Spleen (tissue), 11 donors: Measurements from ENCODE around the gene TMEM269. TPM values are rescaled to one million over a fixed set of nuclear protein-coding genes. Genes with fewer than 3 reads are reported as not detected.

Experiments
- DNase-seq: peaks from one replicate; pipeline ENCODE4 v3.0.0-alpha.2; 2020
- H3K27ac ChIP-seq, 8 donors: fragments of 200-600 bp; sonication (generic) in 7 of 8; 1 replicate in 4 of 8; 2 replicates in 4 of 8; pipeline versions ENCODE4 v1.5.0 to v1.8.0; 2016 to 2021; ENCODE audit warnings: inconsistent platforms in 4 of 8, mild to moderate bottlenecking in 4 of 8, moderate library complexity in 1 of 8
- H3K27me3 ChIP-seq, 7 donors: fragments of 200-600 bp; sonication (generic) in 6 of 7; replicated peaks in 1 of 7; 1 replicate in 4 of 7; 2 replicates in 3 of 7; pipeline versions ENCODE4 v1.5.0 to v1.8.0; 2016 to 2021; ENCODE audit warnings: inconsistent platforms in 3 of 7, mild to moderate bottlenecking in 1 of 7
- H3K36me3 ChIP-seq, 6 donors: fragments of 200-600 bp; sonication (generic) in 5 of 6; 1 replicate in 4 of 6; 2 replicates in 2 of 6; pipeline versions ENCODE4 v1.5.0 to v1.8.0; 2016 to 2021; ENCODE audit warnings: inconsistent platforms in 2 of 6
- H3K4me1 ChIP-seq, 6 donors: fragments of 200-600 bp; sonication (generic) in 5 of 6; 1 replicate in 3 of 6; 2 replicates in 3 of 6; pipeline versions ENCODE4 v1.5.0 to v1.8.0; 2016 to 2021; ENCODE audit warnings: inconsistent platforms in 3 of 6
- H3K4me3 ChIP-seq, 8 donors: fragments of 200-600 bp; sonication (generic) in 7 of 8; 1 replicate in 4 of 8; 2 replicates in 4 of 8; pipeline versions ENCODE4 v1.5.0 to v1.8.0; 2016 to 2021; ENCODE audit warnings: inconsistent platforms in 4 of 8, mild to moderate bottlenecking in 4 of 8, moderate library complexity in 2 of 8
- H3K9me3 ChIP-seq, 8 donors: fragments of 200-600 bp; sonication (generic) in 7 of 8; 1 replicate in 4 of 8; 2 replicates in 4 of 8; pipeline versions ENCODE4 v1.5.0 to v1.8.0; 2016 to 2021; ENCODE audit warnings: inconsistent platforms in 4 of 8
- CTCF ChIP-seq, 11 experiments: fragments of 200-600 bp in 7 of 11; fragments of 450-650 bp in 4 of 11; sonication (generic) in 4 of 11; IDR thresholded peaks in 8 of 11; conservative IDR thresholded peaks in 3 of 11; 1 replicate in 7 of 11; 2 replicates in 4 of 11; pipeline versions ENCODE4 v1.4.0 to v1.8.0; 2016 to 2021; ENCODE audit warnings: antibody characterized with exemption in 11 of 11, inconsistent platforms in 4 of 11, mild to moderate bottlenecking in 1 of 11
- POLR2A ChIP-seq, 3 donors: fragments of 450-650 bp; IDR thresholded peaks; one replicate each; pipeline ENCODE4 v1.5.1; 2017; ENCODE audit warnings: antibody characterized with exemption in 3 of 3, mild to moderate bottlenecking in 1 of 3
- POLR2AphosphoS5 ChIP-seq, 3 donors: sonication (generic); formaldehyde crosslinking; IDR thresholded peaks; one replicate each; pipeline ENCODE4 v1.5.1; 2017; ENCODE audit warnings: antibody characterized with exemption in 3 of 3
- WGBS, 5 donors: extraction: QIAGEN DNeasy Blood & Tissue Kit in 3 of 5; methylation state at CpG; one replicate each; pipeline versions ENCODE4 v1.1.5 to v1.1.7; 2013 to 2018; 5-methylcytosine and 5-hydroxymethylcytosine counted together
- intact Hi-C: fragments of 100-400 bp; cut with DNase I; formaldehyde crosslinking; loops from one replicate; pipeline ENCODE4 v1.15.0; 2023; ENCODE audit warnings: low total_unique reads
- polyA plus RNA-seq, 3 donors: library from polyadenylated mRNA; stranded (reverse); fragments of 200-250 nt; gene quantifications; one replicate each; pipeline ENCODE4 v1.2.1, GENCODE V29; 2013
- total RNA-seq, 7 donors: library from RNA; depleted of rRNA in 3 of 7; stranded (reverse); fragments of >200 nt in 3 of 7; fragmentation: NEBNext Ultra II Directional in 4 of 7; extraction: Animal tissue kit (Norgen Biotek cat#: 25700) in 4 of 7; gene quantifications; one replicate each; pipeline versions ENCODE4 v1.1.0 to v1.2.1, GENCODE V29; 2016 to 2021
- donor health status: healthy with polysubstance abuse.
- donor health status: DM: no; HTN: no; CAD: no; lungs with moderate emphysema.
- donor health status: DM: no; HTN: no; CAD: no.
- donor health status: Bipolar disorder and iron deficiency.
- donor health status: healthy.
- donor health status: DM: no; HTN: no; CAD: no.
- donor health status: DM: yes; HTN: yes; CAD: no.

The TMEM269 gene
- total and polyA plus RNA-seq, 10 donors, result 0.03 to 1.6 (median 0.26) TPM; not detected in 1

GRCh38 chr1:42832641-42833240, 48.0 kb downstream of the TMEM269 start:
- intact Hi-C loops, result no loop called here
- no peak for TF ChIP-seq POLR2A (IDR thresholded peaks at IDR 0.05)
- TF ChIP-seq CTCF (IDR thresholded peaks at IDR 0.05 in 8 of 11, conservative IDR thresholded peaks at IDR 0.05 in 3 of 11), result no peak
- TF ChIP-seq POLR2AphosphoS5 (IDR thresholded peaks at IDR 0.05), result no peak
- DNase-seq, result no peak
- Histone ChIP-seq H3K27me3 (no peaks in the 10 kb centered on the region), H3K36me3 (peaks cover 0 to 52% (median 5%) of the 10 kb centered on the region in 6 donors), H3K27ac (no peak overlapping the region), H3K9me3 (no peaks in the 10 kb centered on the region), H3K4me1 (peaks cover 0 to 7% (median 0%) of the 10 kb centered on the region in 6 donors), H3K4me3 (no peak overlapping the region)
- 89 to 94% (median 92%) methylated on average over 3 of the region's 3 CpGs for WGBS, 5 donors

GRCh38 chr1:42833981-42834380, 49.2 kb downstream of the TMEM269 start:
- Histone ChIP-seq H3K27me3 (no peaks in the 10 kb centered on the region), H3K4me1 (peaks cover 0 to 17% (median 2%) of the 10 kb centered on the region in 6 donors), H3K27ac (no peak overlapping the region), H3K36me3 (peaks cover 0 to 46% (median 5%) of the 10 kb centered on the region in 6 donors), H3K9me3 (no peaks in the 10 kb centered on the region), H3K4me3 (no peak overlapping the region)
- DNase-seq, result no peak
- TF ChIP-seq POLR2A (IDR thresholded peaks at IDR 0.05) (no peak), POLR2AphosphoS5 (IDR thresholded peaks at IDR 0.05) (no peak)
- WGBS, 5 donors, result 45 to 84% (median 52%) methylated on average over 4 of the region's 4 CpGs
- intact Hi-C loops, result no loop called here

- Histone ChIP-seq H3K4me3 (no peak overlapping the region), H3K4me1 (peaks cover 0 to 17% (median 2%) of the 10 kb centered on the region in 6 donors), H3K27ac (no peak overlapping the region), H3K36me3 (peaks cover 0 to 41% (median 5%) of the 10 kb centered on the region in 6 donors), H3K27me3 (no peaks in the 10 kb centered on the region), H3K9me3 (no peaks in the 10 kb centered on the region)
- WGBS, 5 donors, result 85 to 94% (median 89%) methylated on average over 5 of the region's 5 CpGs
- no peak for TF ChIP-seq POLR2A (IDR thresholded peaks at IDR 0.05)
- TF ChIP-seq CTCF (IDR thresholded peaks at IDR 0.05 in 8 of 11, conservative IDR thresholded peaks at IDR 0.05 in 3 of 11), result no peak
- TF ChIP-seq POLR2AphosphoS5 (IDR thresholded peaks at IDR 0.05), result no peak
- DNase-seq, result no peak
- intact Hi-C loops, result no loop called here
Observed at GRCh38 chr1:42834803-42835202, 50.0 kb downstream of the TMEM269 start.

GRCh38 chr1:42835422-42835821, 50.6 kb downstream of the TMEM269 start:
- no peaks in the 10 kb centered on the region for H3K9me3 ChIP-seq
- H3K4me1 ChIP-seq, result peaks cover 0 to 17% (median 2%) of the 10 kb centered on the region in 6 donors
- WGBS, 5 donors, result 93 to 100% (median 94%) methylated on average over 2 of the region's 2 CpGs
- H3K27me3 ChIP-seq, result no peaks in the 10 kb centered on the region
- no peak overlapping the region for H3K4me3 ChIP-seq
- intact Hi-C loops, result no loop called here
- TF ChIP-seq CTCF (IDR thresholded peaks at IDR 0.05 in 8 of 11, conservative IDR thresholded peaks at IDR 0.05 in 3 of 11) (no peak), POLR2AphosphoS5 (IDR thresholded peaks at IDR 0.05) (no peak), POLR2A (IDR thresholded peaks at IDR 0.05) (no peak)
- H3K36me3 ChIP-seq, result peaks cover 0 to 35% (median 2%) of the 10 kb centered on the region in 6 donors
- no peak overlapping the region for H3K27ac ChIP-seq
- DNase-seq, result no peak
